ENCODE data around the gene LAMC2. TPM values are rescaled to one million over a fixed set of nuclear protein-coding genes. Genes with fewer than 3 reads are reported as not detected.

The LAMC2 gene
- total and polyA plus RNA-seq, 2 of the 13 experiments (the other 11 are each of a cell fraction or from before 2014, with no cell fraction given), result 0.03 TPM; not detected in 1

- TF ChIP-seq ZNF687 (CRISPR knock-in tag; IDR thresholded peaks at IDR 0.05), result no peak
- no peak for TF ChIP-seq TAF15 (IDR thresholded peaks at IDR 0.05; ENCODE audit: low read depth, low read length, poor library complexity, severe bottlenecking)
- no peak for TF ChIP-seq PHF20 (CRISPR knock-in tag; IDR thresholded peaks at IDR 0.05)
- no peak for TF ChIP-seq ZBTB38 (CRISPR knock-in tag; IDR thresholded peaks at IDR 0.05)
- TF ChIP-seq PHB2 (IDR thresholded peaks at IDR 0.05; ENCODE audit: partially characterized antibody), result no peak
- TF ChIP-seq NFAT5 (CRISPR knock-in tag; IDR thresholded peaks at IDR 0.05), result no peak
- TF ChIP-seq ZNF792 (CRISPR knock-in tag; IDR thresholded peaks at IDR 0.05), result no peak
- TF ChIP-seq RFXANK (CRISPR knock-in tag; IDR thresholded peaks at IDR 0.05), result no peak
Measured at GRCh38 chr1:183173828-183174227, 12.2 kb upstream of the LAMC2 start (continued).
